Stimulated activated CD4-positive, alpha-beta T cell treated with anti-CD3 and anti-CD28 coated beads, Interleukin-15, amount 100 ng/mL, for 48 hours (primary cell): ENCODE results near the gene SCAF4.
"Not testable (repeated sequence)": the region's sequence is repeated elsewhere in the genome, so short reads cannot be mapped to it uniquely, and the experiment has no call there.

Experiments used
- DNase-seq, 2 donors: peaks; one replicate each; pipeline ENCODE4 v3.0.0-alpha.2; 2020; ENCODE audit warnings: low read depth in 2 of 2

The SCAF4 gene

DNA sequence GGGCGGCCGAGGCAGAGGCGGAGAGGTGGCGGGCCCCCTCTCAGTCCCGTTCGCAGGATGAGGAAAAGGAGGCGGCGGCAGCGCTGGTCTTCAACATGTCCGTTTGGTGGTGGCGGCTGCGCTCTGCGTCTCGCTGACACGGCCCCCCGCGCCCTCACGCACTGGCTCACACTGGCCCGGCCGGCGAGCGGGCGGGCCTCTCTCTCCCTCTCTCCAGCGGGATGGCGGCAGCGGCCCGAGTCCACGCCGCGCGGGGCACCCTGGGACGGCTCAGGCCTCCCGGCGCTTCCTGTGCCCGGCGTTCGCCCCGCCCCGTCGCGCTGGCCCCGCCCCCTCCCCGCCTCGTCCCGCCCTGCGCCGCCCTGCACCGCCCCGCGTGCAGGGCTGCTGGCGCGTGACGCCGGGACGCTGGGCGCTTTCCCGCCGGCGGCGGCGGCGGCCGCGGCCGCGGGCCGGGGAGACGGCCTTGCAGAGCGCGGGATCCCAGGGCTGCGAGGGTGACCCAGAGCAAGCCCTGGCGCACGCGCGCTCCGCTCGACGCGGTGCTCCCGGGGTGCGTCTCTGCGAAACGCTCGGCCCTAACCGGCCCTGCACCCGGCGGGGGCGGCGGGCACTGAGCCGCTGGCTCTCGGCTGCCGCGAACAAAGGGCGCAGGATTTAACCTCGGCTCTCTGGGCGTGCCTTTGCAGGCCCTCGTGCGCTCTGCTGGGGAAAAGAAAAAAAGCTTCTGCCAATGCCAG is at the start of gene SCAF4:
SCAF4 (minus strand) TSS at position 262 of the 740 bp plus-strand sequence. CDS start 426 bp downstream, outside the sequence.
- peak; percentile 67 to 75 for DNase-seq

DNA sequence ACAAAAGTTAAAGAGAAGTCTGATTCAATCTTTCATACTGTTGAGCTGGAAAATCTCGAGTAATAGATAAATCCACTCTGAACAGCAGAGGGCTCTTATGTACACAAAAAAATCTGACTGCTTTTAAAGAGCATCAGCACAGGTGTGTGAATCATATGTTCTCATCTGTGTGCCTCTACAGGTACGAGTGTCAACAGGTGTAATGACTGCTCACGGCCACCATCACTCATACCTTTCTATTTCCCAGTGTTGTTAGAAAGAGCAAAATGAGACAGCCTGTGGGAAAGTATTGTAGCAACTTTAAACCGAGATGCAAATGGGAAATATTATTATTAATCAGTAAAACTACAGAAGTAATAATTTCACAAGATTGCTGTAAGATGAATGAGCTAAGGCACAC is 49.0 kb upstream of the SCAF4 start:
- no peak for DNase-seq

DNA sequence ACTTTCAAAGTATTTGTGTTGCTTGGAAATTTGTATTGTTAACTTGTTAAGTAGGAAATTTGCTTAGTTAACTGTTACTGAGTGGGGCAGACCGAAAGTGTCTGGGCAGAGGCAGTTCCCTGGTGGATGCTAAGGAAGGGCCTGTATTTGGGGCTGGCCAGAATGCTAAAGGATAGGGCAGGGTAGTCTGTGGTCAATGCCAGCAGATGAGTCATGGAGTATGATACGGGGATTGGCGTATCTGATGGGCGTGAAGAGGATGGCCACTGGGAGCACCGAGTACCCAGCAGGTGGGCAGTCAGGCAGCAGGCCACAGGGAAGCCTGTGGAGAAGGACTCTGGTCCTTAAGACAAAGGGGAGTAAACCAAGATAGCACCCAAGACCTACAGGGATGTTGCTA is 46.6 kb upstream of the SCAF4 start:
- DNase-seq, result no peak

DNA sequence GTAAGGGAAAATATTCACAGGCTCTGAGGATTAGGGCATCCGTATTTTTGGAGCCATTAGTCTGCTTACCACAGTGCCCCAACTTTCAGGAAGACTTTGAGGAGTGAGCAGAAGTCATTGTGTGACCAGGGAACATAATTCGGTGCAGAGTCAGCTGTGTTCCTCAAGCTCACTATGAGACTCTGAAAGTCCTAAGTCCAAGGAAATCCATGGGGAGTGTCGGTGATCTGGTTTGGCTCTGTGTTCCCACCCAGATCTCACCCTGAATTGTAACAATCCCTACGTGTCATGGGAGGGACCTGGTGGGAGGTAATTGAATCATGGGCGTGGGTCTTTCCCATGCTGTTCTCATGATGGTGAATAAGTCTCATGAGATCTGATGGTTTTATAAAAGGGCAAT is 45.9 kb upstream of the SCAF4 start:
- DNase-seq, result no peak

- no peak for DNase-seq
Observed at GRCh38 chr21:31774031-31774430, 42.1 kb upstream of the SCAF4 start.

DNA sequence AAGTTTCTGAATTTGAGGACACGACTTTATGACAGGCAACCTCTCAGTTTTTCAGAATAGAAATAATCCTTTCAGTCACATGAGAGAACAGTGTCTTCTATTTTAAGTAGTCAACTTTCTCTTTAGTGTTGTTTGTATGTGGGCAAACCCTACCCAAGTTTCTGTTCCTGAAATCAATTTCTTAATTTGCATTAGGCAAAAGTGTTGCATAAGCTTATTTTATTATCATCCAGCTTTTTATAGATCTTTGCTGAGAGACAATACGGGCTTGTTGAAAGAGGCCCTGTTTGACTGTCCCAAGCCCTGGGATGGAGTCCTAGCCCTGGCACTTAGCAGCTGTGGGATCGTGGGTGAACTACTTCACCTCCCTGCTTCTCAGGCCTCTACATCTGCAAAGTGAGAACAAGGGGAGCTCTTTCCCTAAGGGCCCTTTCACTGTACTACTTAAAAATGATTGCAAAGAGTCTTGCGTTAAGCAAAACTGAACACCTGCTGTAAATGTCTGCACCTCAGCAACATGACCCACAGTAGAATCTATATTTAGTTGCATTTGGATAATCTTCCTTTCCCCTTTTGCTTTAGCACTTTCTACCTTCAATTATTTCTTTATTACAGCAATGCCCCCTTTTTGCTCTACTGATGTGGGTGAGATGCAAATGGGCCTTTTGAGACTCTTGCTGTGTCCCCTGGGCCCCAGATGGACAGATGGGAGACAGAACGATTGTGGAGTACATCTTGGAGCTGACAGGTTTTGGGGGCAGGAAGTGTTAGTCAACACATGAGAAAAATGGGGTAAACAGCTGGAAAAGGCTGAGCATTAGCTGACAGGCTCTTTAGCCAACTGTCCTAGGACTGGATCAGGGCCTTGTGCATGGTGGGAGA is 41.0 kb upstream of the SCAF4 start:
- DNase-seq, result no peak

- no peak for DNase-seq
Observed at GRCh38 chr21:31771685-31772084, 39.8 kb upstream of the SCAF4 start.

DNA sequence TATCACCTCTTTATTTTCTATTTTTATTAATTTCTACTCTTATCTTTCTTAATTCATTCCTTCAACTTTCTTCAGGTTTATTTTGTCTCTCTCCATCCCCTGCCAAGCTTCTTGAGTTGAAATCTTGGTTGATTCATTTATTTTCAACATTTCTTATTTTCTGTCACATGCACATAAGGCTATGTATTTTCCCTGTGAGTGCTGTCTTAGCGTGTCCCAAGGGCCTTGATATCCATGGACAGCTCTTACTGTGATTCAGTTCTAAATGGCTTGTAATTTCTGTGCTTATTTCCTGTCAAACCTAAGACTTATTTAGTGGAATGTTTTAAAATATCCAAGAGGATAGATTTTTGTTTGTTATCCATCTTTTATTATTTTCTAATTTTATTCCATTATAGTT is 36.8 kb upstream of the SCAF4 start:
- no peak for DNase-seq

DNA sequence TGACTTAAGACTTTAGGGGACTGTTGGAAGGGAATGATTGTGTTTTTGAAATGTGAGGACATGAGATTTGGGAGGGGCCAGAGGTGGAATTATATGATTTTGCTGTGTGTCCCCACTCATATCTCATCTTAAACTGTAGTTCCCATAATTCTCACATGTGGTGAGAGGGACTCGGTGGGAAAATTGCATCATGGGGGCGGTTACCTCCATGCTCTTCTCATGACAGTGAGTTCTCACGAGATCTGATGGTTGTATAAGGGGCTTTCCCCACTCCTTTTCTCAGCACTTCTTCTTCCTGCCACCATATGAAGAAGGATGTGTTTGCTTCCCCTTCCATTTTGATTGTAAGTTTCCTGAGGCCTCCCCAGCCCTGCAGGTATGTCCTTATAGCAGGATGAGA is 35.0 kb upstream of the SCAF4 start:
- no peak for DNase-seq

GRCh38 chr21:31765850-31766249 is 33.9 kb upstream of the SCAF4 start:
- DNase-seq, result not testable (repeated sequence)

- no peak for DNase-seq
Observed at GRCh38 chr21:31760931-31761330, 29.0 kb upstream of the SCAF4 start.

- no peak for DNase-seq
Observed at GRCh38 chr21:31756787-31757186, 24.9 kb upstream of the SCAF4 start.

DNA sequence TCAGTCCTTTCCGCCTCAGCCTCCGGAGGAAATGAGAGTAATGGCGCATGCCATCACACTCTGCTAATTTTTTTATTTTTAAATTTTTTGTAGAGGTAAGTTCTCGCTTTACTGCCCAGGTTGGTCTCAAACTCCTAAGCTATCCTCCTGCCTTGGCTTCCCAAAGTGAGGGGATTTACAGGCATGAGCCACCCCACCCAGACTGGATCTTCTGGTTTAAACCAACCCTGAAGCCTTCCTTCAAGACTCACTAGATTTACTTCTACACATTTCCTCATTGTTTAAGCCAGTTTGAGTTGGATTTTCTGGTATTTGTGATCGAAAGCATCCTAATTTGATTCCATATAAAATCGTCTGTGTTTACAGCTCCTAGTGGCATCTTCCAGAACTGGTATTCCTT is 23.1 kb upstream of the SCAF4 start:
- DNase-seq, result no peak

GRCh38 chr21:31754708-31754960 is 22.7 kb upstream of the SCAF4 start:
- DNase-seq, result no peak

DNA sequence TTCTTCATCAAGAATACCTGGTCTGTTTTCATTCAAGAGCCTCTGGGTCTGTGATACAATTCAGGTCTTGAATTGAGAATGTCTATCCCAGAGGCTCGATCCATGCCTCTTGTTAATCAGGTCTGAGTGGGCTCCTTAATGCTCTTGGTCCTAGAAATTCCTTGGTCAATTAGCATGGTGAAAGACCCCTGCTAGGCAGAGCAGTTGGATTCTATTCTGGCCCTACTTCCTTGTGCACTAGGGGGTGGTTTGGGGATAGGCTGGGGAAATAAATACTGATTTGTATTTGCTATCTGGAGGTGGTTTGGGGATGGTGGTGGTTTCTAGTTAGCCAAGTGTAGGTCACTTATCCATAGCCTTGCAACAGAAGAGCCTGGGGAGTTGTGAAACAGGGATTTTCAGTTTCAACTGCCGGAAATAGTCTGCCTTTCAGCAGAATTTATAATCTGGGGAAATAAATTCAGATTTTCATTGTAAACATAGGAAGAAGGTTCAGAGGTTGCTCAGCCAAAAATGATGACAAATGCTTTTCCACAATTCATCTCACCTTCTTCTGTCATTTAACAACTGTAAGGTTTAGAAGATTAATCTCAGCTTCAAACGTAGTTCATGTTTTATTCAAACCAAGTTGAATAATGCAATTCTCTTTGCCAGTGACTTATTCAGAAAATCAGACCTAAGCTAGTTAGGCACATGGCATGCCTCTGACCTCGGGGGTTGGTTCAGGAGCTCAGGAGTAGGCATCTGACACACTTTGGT is 22.2 kb upstream of the SCAF4 start:
- no peak for DNase-seq

DNA sequence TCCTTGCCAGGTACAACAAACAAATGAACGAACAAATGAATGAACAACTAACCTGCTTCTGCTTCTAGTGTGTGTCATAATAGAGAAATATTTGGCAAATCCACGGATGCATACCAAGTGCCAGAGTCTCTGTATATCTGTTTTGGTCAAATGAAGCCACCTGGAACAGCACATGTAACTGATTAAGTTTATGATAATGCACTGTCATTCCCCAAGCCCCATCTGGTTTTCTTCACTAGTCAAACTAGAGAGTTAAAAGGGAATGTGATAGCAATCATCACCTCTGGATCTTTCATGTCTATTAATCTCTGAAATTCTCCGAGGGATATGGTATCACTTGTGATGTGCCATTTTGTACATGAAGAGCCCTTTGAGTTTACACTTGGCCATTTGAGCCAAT is 21.0 kb upstream of the SCAF4 start:
- DNase-seq, result no peak

- no peak for DNase-seq
Observed at GRCh38 chr21:31752352-31752751, 20.4 kb upstream of the SCAF4 start.

GRCh38 chr21:31750843-31751242 is 18.9 kb upstream of the SCAF4 start:
- DNase-seq, result no peak

DNA sequence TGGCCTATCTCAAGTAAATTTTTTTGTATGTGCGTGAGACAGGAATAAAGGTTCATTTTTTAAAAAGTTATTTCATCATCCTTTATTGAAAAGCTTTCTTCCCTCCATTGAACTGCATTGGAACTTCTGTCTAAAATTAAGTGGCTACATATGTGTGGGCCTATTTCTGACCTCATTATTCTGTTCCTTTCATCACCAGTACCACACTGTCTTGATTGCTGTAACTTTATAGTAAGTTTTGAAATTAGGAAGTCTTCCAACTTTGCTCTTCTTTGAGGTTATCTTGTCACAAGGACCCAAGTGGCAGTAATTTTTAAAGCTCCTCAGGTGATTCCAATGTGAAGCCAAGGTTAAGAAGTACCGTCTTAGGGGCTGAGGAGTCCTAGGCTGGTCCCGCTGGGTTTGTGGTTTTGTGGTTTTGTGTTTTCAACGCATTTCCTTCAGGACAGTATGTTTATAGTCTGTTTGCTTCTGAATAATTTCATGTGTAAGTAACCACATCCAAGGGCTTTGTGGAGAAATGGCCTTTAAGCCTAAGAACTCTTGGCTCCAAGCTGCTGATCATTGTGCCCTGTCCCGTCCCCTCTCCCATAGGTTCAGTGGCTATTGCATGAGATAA is 12.4 kb upstream of the SCAF4 start:
- no peak for DNase-seq

GRCh38 chr21:31743712-31744111 is 11.8 kb upstream of the SCAF4 start:
- no peak for DNase-seq

GRCh38 chr21:31741116-31741515 is 9.2 kb upstream of the SCAF4 start:
- DNase-seq, result no peak
